Brain microvascular endothelial cell (primary cell): Measurements from ENCODE around the gene RBFOX2.

Source experiments
- DNase-seq: peaks from one replicate; pipeline ENCODE4 v3.0.0-alpha.2; 2020
- H3K27ac ChIP-seq: fragments of 250-450 bp; sonication (Bioruptor Pico); 2 replicates; pipeline ENCODE4 v1.5.1; 2020; ENCODE audit warnings: mild to moderate bottlenecking, moderate library complexity
- H3K27me3 ChIP-seq: fragments of 250-450 bp; sonication (Bioruptor Pico); replicated peaks from 2 replicates; pipeline ENCODE4 v1.5.1; 2020; ENCODE audit warnings: mild to moderate bottlenecking
- H3K36me3 ChIP-seq: fragments of 250-450 bp; sonication (Bioruptor Pico); replicated peaks from 2 replicates; pipeline ENCODE4 v1.5.1; 2020; ENCODE audit warnings: mild to moderate bottlenecking
- H3K4me3 ChIP-seq: 2 replicates; pipeline ENCODE4 v1.5.1; 2011; ENCODE audit warnings: low read depth, mild to moderate bottlenecking, control low read depth, low read length, moderate library complexity
- in situ Hi-C: cut with HindIII; loops from 2 replicates; pipeline ENCODE4 v1.10.0; 2017; ENCODE audit warnings: low sequenced_read_pairs, low pct_ligation_motif_present
- TF ChIP-seq, protein P1 (sequence below): IDR thresholded peaks from 2 replicates; pipeline ENCODE4 v1.5.1; 2011; ENCODE audit warnings: low read depth, mild to moderate bottlenecking, moderate library complexity, low read length, control low read depth, inconsistent platforms; ENCODE audit errors: missing control alignments

Gene RBFOX2

DNA sequence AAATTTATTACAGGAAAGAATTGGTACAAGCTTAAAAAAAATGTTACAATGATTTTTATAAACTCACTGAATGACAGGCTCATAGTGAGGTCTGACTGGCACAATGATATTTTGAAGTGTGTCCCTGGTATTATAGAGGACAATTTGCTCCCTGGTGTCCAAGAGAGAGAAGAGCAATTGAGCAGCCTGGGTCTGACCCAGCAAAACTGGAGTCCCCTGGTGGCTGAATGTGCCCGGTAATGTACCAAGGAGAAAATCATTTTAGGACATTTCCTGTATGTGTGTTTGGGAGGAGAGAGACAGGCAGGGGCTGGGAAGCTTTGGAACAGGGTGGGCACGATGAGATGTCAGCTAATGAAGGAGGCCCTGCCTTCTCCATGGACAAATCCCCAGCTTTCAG, 185.7 kb downstream of the RBFOX2 start:
- H3K27me3 ChIP-seq = no peaks in the 10 kb centered on the region
- peak; percentile 62 for DNase-seq
- H3K27ac ChIP-seq = no peak overlapping the region
- H3K4me3 ChIP-seq = no peak overlapping the region
- TF ChIP-seq, protein P1, sequence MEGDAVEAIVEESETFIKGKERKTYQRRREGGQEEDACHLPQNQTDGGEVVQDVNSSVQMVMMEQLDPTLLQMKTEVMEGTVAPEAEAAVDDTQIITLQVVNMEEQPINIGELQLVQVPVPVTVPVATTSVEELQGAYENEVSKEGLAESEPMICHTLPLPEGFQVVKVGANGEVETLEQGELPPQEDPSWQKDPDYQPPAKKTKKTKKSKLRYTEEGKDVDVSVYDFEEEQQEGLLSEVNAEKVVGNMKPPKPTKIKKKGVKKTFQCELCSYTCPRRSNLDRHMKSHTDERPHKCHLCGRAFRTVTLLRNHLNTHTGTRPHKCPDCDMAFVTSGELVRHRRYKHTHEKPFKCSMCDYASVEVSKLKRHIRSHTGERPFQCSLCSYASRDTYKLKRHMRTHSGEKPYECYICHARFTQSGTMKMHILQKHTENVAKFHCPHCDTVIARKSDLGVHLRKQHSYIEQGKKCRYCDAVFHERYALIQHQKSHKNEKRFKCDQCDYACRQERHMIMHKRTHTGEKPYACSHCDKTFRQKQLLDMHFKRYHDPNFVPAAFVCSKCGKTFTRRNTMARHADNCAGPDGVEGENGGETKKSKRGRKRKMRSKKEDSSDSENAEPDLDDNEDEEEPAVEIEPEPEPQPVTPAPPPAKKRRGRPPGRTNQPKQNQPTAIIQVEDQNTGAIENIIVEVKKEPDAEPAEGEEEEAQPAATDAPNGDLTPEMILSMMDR = peak; percentile 89
- H3K36me3 ChIP-seq = no peaks in the 10 kb centered on the region
- in situ Hi-C loops = no loop called here

DNA sequence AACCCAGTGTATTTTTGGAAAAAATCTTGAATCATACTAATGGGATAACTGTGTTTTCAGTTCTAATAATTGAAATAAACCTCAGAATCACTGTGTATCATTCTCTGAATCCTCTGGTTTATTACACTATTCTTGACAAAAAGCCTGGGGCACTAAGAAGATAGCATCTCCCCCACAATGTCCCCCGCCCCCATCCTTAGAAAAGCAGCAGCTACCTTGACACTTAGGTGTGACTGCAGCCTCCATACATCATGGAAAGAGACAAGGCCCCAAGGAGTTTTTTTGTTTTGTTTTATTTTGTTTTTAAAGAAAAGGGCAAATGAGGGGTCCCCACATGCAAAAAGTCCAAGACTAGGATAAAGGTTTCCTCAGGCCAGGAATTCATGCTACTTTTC, 186.1 kb downstream of the RBFOX2 start:
- Histone ChIP-seq H3K27me3 (no peaks in the 10 kb centered on the region), H3K27ac (no peak overlapping the region), H3K4me3 (no peak overlapping the region), H3K36me3 (no peaks in the 10 kb centered on the region)
- in situ Hi-C loops = no loop called here
- TF ChIP-seq, protein P1 = no peak
- no peak for DNase-seq

- in situ Hi-C loops = no loop called here
- Histone ChIP-seq H3K4me3 (no peak overlapping the region), H3K27ac (no peak overlapping the region), H3K36me3 (no peaks in the 10 kb centered on the region), H3K27me3 (no peaks in the 10 kb centered on the region)
- no peak for DNase-seq
- TF ChIP-seq, protein P1 = no peak
Observed at GRCh38 chr22:35841907-35842518, 186.6 kb downstream of the RBFOX2 start.

DNA sequence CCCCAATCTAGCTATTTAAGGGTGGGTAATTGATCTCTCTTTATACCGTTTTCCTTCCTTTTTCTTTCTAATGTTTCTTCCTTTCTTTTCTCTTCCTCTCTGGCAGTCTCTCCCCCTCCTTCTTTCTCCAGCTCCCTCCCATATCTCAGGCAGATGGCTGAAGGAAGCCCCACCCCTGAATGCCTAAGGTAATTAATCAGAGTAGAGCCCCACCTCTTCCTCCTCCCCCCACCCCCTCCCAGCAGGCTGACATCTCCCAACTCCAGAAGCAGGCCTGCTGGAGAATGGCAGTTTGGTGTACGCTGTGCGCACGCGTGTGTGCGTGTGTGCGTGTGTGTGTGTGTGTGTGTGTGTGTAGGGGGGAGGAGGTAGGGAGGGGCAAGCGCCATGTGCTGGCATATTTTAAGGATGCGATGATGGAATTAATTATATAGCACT, 188.3 kb downstream of the RBFOX2 start:
- peak; percentile 95 for DNase-seq

DNA sequence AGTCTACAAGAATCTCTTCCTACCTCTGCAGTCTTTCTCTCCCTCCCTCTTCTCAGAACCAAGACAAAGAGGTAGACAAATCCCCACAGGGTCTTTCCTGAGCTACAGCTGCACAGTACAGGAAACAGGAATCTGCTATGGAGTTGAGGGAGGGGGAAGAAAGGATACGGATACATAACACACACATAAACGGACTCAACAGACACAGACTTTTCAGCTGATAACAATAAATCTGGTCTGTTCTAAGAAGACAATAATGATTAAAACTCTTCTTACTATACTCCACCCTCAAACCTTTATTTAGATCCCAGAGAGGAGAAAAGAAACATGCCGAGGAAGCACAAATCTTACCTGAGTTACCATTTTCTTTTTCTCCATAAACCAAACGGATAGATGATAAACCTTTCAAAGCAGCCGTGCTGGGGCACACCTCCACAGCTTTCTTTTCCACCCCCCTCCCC, 188.8 kb downstream of the RBFOX2 start:
- Histone ChIP-seq H3K36me3 (no peaks in the 10 kb centered on the region), H3K27ac (peak overlapping the region; percentile 72), H3K27me3 (no peaks in the 10 kb centered on the region), H3K4me3 (peak overlapping the region; percentile 72)
- DNase-seq = no peak
- in situ Hi-C loops = no loop called here
- TF ChIP-seq, protein P1 = no peak

More for the DNA sequence above, 188.3 kb downstream of the RBFOX2 start:
- H3K27me3 ChIP-seq = no peaks in the 10 kb centered on the region
- in situ Hi-C loops = no loop called here
- peak overlapping the region; percentile 72 for H3K4me3 ChIP-seq
- TF ChIP-seq, protein P1 = no peak
- H3K27ac ChIP-seq = peak overlapping the region; percentile 72
- no peaks in the 10 kb centered on the region for H3K36me3 ChIP-seq
